HCT116 (cell line): ENCODE measurements around the gene PAFAH1B1. TPM values are rescaled to one million over a fixed set of nuclear protein-coding genes. Genes with fewer than 3 reads are reported as not detected.

Experiments
- ATAC-seq: fragments of 200-7000 bp; cut with Tn5 transposase; 2 replicates; pipeline ENCODE4 v1.9.1; 2020; ENCODE audit warnings: mild to moderate bottlenecking, moderate library complexity
- BruUV-seq: library from RNA; stranded (reverse); fragments of 400-500 nt; replicated peaks from 2 replicates; lab custom pipeline; 2021; lab: Mats Ljungman, UMichigan
- CTCF ChIA-PET: fragments of 300-600 bp; sonication (Branson Sonifier 250); formaldehyde crosslinking; loops from one replicate; lab custom pipeline; 2021; ENCODE audit warnings: antibody characterized with exemption; lab: Charles Lee
- POLR2A ChIA-PET: fragments of 300-600, 350-600 bp; sonication (Branson Sonifier 250); formaldehyde crosslinking; loops from one replicate; lab custom pipeline; 2021; ENCODE audit warnings: antibody characterized with exemption; lab: Charles Lee
- RAD21 ChIA-PET, 2 experiments: fragments of 300-600 bp; sonication (Branson Sonifier 250); formaldehyde crosslinking; loops; one replicate each; lab custom pipeline; 2023; ENCODE audit warnings: low total read pairs in 2 of 2; ENCODE audit not compliant: uncharacterized antibody in 2 of 2, unreplicated experiment in 2 of 2, low non-redundant PET in 1 of 2; lab: Charles Lee
- DNase-seq: peaks from one replicate; pipeline ENCODE4 v3.0.0-alpha.2; 2010; ENCODE audit warnings: low read depth, low spot score
- H2AFZ ChIP-seq: fragments of 200-600 bp; shearing (Covaris generic), sonication (generic); 2 replicates; pipeline ENCODE4 v1.6.1; 2017; ENCODE audit warnings: low read depth, mixed run types, mixed read lengths, antibody characterized with exemption, low read length; ENCODE audit not compliant: poor library complexity, severe bottlenecking
- H3K27ac ChIP-seq: 2 replicates; pipeline ENCODE4 v1.5.1; 2012; ENCODE audit warnings: low read depth, low read length
- H3K27me3 ChIP-seq: fragments of 200-600 bp; sonication (generic); 2 replicates; pipeline ENCODE4 v1.6.1; 2016; ENCODE audit warnings: mixed run types, low read length, mixed read lengths; ENCODE audit not compliant: insufficient read depth
- H3K36me3 ChIP-seq, 2 experiments: fragments of 200-500 bp in 1 of 2; fragments of 200-600 bp in 1 of 2; sonication (Bioruptor generic) in 1 of 2; sonication (generic) in 1 of 2; 2 replicates each; pipeline versions ENCODE4 v1.5.1 to v1.6.1; 2014 to 2016; ENCODE audit warnings: low read length in 2 of 2, inconsistent platforms in 1 of 2, mixed read lengths in 1 of 2, mixed run types in 1 of 2; ENCODE audit not compliant: insufficient read depth in 2 of 2, control insufficient read depth in 1 of 2
- H3K4me1 ChIP-seq, 2 experiments: fragments of 200-600 bp in 1 of 2; sonication (generic) in 1 of 2; 2 replicates each; pipeline versions ENCODE4 v1.5.1 to v1.6.1; 2012 to 2017; ENCODE audit warnings: low read length in 2 of 2, inconsistent platforms in 1 of 2, mild to moderate bottlenecking in 1 of 2, mixed read lengths in 1 of 2, mixed run types in 1 of 2, moderate library complexity in 1 of 2; ENCODE audit not compliant: insufficient read depth in 2 of 2, control insufficient read depth in 1 of 2
- H3K4me2 ChIP-seq: fragments of 200-600 bp; sonication (generic); 2 replicates; pipeline ENCODE4 v1.6.1; 2017; ENCODE audit warnings: mixed run types, low read length, mixed read lengths
- H3K4me3 ChIP-seq, 2 experiments: fragments of 200-600 bp in 1 of 2; sonication (generic) in 1 of 2; replicated peaks in 1 of 2; 2 replicates each; pipeline ENCODE4 v1.5.1; 2011 to 2016; ENCODE audit warnings: low read length in 2 of 2, control low read depth in 1 of 2, low read depth in 1 of 2, mild to moderate bottlenecking in 1 of 2, mixed read lengths in 1 of 2, mixed run types in 1 of 2
- H3K79me2 ChIP-seq: fragments of 200-600 bp; sonication (generic); 2 replicates; pipeline ENCODE4 v1.6.1; 2017; ENCODE audit warnings: mild to moderate bottlenecking, mixed run types, low read length, moderate library complexity, mixed read lengths; ENCODE audit not compliant: insufficient read depth
- H3K9ac ChIP-seq: fragments of 200-600 bp; sonication (generic); 2 replicates; pipeline ENCODE4 v1.6.1; 2016; ENCODE audit warnings: low read length, mixed read lengths
- H3K9me2 ChIP-seq: fragments of 200-600 bp; sonication (generic), shearing (Covaris generic); 2 replicates; pipeline ENCODE4 v1.6.1; 2017; ENCODE audit warnings: mixed run types, mild to moderate bottlenecking, moderate library complexity; ENCODE audit not compliant: insufficient read depth
- H3K9me3 ChIP-seq, 2 experiments: fragments of 200-500 bp in 1 of 2; fragments of 200-600 bp in 1 of 2; sonication (Bioruptor generic) in 1 of 2; sonication (generic) in 1 of 2; 2 replicates each; pipeline ENCODE4 v1.6.1; 2014 to 2017; ENCODE audit warnings: low read length in 2 of 2, mixed read lengths in 2 of 2, inconsistent platforms in 1 of 2, low read depth in 1 of 2, mild to moderate bottlenecking in 1 of 2, mixed run types in 1 of 2, moderate library complexity in 1 of 2; ENCODE audit not compliant: control insufficient read depth in 1 of 2, insufficient read depth in 1 of 2
- H4K20me1 ChIP-seq: fragments of 200-600 bp; sonication (generic), shearing (Covaris generic); 2 replicates; pipeline ENCODE4 v1.6.1; 2017; ENCODE audit warnings: mixed run types, mild to moderate bottlenecking, moderate library complexity; ENCODE audit not compliant: insufficient read depth
- CBX3 ChIP-seq: IDR thresholded peaks from 2 replicates; pipeline ENCODE4 v1.6.1; 2012; ENCODE audit warnings: low read depth
- POLR2A ChIP-seq: IDR thresholded peaks from 2 replicates; pipeline ENCODE4 v1.7.0; 2011; ENCODE audit warnings: borderline replicate concordance; ENCODE audit not compliant: insufficient read depth, insufficient read length; ENCODE audit errors: extremely low read depth
- intact Hi-C: fragments of 100-400 bp; cut with micrococcal nuclease; formaldehyde crosslinking; loops from 2 replicates; pipeline ENCODE4 v1.10.0; 2022
- total RNA-seq: library from RNA; stranded (reverse); gene quantifications from one replicate; pipeline ENCODE4 v1.2.1, GENCODE V29; 2021; ENCODE audit not compliant: unreplicated experiment
- TF ChIP-seq, protein P1 (sequence below): IDR thresholded peaks from 2 replicates; pipeline ENCODE4 v1.6.1; 2012

Gene PAFAH1B1
- total RNA-seq, 1 experiment from 2014 or later, result 113 TPM

- RAD21 ChIA-PET, result no interaction called here
- H4K20me1 ChIP-seq, result peaks cover 38% of the 10 kb centered on the region; the same call in 1 of the 2 replicates
- peaks cover 5 to 12% of the 10 kb centered on the region in 2 experiments; a peak in 3 of 4 replicates for H3K36me3 ChIP-seq
- peaks cover 37 to 38% of the 10 kb centered on the region in 2 experiments for H3K4me1 ChIP-seq
- no peak overlapping the region for H2AFZ ChIP-seq
- no TSS peak for BruUV-seq
- H3K9ac ChIP-seq, result no peak overlapping the region
- no peak overlapping the region for H3K4me3 ChIP-seq
- no peak for ATAC-seq
- no peak for DNase-seq
- POLR2A ChIA-PET, result no interaction called here
- H3K27me3 ChIP-seq, result no peaks in the 10 kb centered on the region
- intact Hi-C loops, result no loop called here
- no peak overlapping the region for H3K27ac ChIP-seq
- H3K79me2 ChIP-seq, result peaks cover 93% of the 10 kb centered on the region
- no peaks in the 10 kb centered on the region for H3K9me2 ChIP-seq
- TF ChIP-seq POLR2A, result no peak
- TF ChIP-seq, all 23 proteins: peak for 0
- Histone ChIP-seq H3K9me3 (no peaks in the 10 kb centered on the region), H3K4me2 (no peak overlapping the region)
- CTCF ChIA-PET, result no interaction called here
Measured at GRCh38 chr17:2637422-2637821, 44.0 kb downstream of the PAFAH1B1 start.

- no peak overlapping the region for H2AFZ ChIP-seq
- CTCF ChIA-PET, result no interaction called here
- H3K9me2 ChIP-seq, result no peaks in the 10 kb centered on the region
- no peaks in the 10 kb centered on the region for H4K20me1 ChIP-seq
- no peaks in the 10 kb centered on the region for H3K27me3 ChIP-seq
- no peak overlapping the region for H3K4me2 ChIP-seq
- 0 out of 4 replicates have a peak, but pooled peaks cover 0 to 3% of the 10 kb centered on the region in 2 experiments for H3K4me1 ChIP-seq
- H3K27ac ChIP-seq, result no peak overlapping the region
- intact Hi-C loops, result no loop called here
- no TSS peak for BruUV-seq
- no peaks in the 10 kb centered on the region for H3K9me3 ChIP-seq
- RAD21 ChIA-PET, result no interaction called here
- peaks cover 93% of the 10 kb centered on the region for H3K79me2 ChIP-seq
- peaks cover 4 to 11% of the 10 kb centered on the region in 2 experiments; a peak in 3 of 4 replicates for H3K36me3 ChIP-seq
- H3K9ac ChIP-seq, result no peak overlapping the region
- POLR2A ChIA-PET, result interaction anchor here (1.5 kb wide), 1 partner anchor 12 kb away, joined by 4 read pairs; no protein-coding TSS in a partner anchor
- no peak overlapping the region for H3K4me3 ChIP-seq
- DNase-seq, result no peak
- TF ChIP-seq, protein P1, sequence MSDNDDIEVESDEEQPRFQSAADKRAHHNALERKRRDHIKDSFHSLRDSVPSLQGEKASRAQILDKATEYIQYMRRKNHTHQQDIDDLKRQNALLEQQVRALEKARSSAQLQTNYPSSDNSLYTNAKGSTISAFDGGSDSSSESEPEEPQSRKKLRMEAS, result no peak
- no peak for TF ChIP-seq CBX3
- TF ChIP-seq, all 23 proteins: peak for 0
- ATAC-seq, result no peak
Measured at GRCh38 chr17:2644971-2645370, 51.5 kb downstream of the PAFAH1B1 start.
